ENCODE results near the gene FADS2.

DNA sequence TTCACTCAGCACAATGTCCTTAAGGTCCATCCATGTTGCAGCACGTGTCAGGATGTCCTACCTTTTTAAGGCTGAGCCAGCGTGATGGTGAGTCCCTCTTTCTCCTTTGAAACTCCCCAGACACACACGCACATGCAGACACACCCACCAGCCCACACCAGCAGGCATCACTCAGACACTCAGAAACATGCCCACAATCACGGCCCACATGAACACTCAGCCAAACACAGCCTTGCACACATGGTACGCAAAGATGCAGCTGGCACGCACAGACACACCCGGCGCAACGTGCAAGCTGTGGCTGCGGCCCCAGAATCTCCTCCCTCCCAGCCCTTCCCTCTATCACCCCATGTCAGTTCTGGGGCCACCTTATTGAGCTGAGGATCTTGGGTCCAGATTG lies 55.2 kb downstream of the FADS2 start:
- TF ChIP-seq, protein P1, sequence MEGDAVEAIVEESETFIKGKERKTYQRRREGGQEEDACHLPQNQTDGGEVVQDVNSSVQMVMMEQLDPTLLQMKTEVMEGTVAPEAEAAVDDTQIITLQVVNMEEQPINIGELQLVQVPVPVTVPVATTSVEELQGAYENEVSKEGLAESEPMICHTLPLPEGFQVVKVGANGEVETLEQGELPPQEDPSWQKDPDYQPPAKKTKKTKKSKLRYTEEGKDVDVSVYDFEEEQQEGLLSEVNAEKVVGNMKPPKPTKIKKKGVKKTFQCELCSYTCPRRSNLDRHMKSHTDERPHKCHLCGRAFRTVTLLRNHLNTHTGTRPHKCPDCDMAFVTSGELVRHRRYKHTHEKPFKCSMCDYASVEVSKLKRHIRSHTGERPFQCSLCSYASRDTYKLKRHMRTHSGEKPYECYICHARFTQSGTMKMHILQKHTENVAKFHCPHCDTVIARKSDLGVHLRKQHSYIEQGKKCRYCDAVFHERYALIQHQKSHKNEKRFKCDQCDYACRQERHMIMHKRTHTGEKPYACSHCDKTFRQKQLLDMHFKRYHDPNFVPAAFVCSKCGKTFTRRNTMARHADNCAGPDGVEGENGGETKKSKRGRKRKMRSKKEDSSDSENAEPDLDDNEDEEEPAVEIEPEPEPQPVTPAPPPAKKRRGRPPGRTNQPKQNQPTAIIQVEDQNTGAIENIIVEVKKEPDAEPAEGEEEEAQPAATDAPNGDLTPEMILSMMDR (IDR thresholded peaks at IDR 0.05) = no peak
- TF ChIP-seq POLR2A (IDR thresholded peaks at IDR 0.05) = no peak
